ENCODE results near the gene AQP5.

The AQP5 gene

GRCh38 chr12:49932533-49933130 is 29.0 kb upstream of the AQP5 start:
- no peak for DNase-seq (ENCODE audit: low read depth)

GRCh38 chr12:49933796-49934195 is 27.9 kb upstream of the AQP5 start:
- no peak for DNase-seq (ENCODE audit: low read depth)

GRCh38 chr12:49934505-49934904 is 27.2 kb upstream of the AQP5 start:
- no peak for DNase-seq (ENCODE audit: low read depth)

GRCh38 chr12:49936925-49937324 is 24.7 kb upstream of the AQP5 start:
- no peak for DNase-seq (ENCODE audit: low read depth)

GRCh38 chr12:49937639-49938300 is 23.9 kb upstream of the AQP5 start:
- no peak for DNase-seq (ENCODE audit: low read depth)

- DNase-seq (ENCODE audit: low read depth) = no peak
These were observed 22.4 kb upstream of the AQP5 start for GRCh38 chr12:49939307-49939706.

GRCh38 chr12:49939707-49940106 is 22.0 kb upstream of the AQP5 start:
- DNase-seq (ENCODE audit: low read depth) = no peak

GRCh38 chr12:49941556-49942511 is 19.8 kb upstream of the AQP5 start:
- DNase-seq (ENCODE audit: low read depth) = no peak

GRCh38 chr12:49942512-49942893 is 19.2 kb upstream of the AQP5 start:
- no peak for DNase-seq (ENCODE audit: low read depth)

- no peak for DNase-seq (ENCODE audit: low read depth)
These were observed 18.6 kb upstream of the AQP5 start for GRCh38 chr12:49942921-49943624.

GRCh38 chr12:49943625-49943960 is 18.1 kb upstream of the AQP5 start:
- DNase-seq (ENCODE audit: low read depth) = no peak

GRCh38 chr12:49944046-49944445 is 17.6 kb upstream of the AQP5 start:
- DNase-seq (ENCODE audit: low read depth) = no peak

GRCh38 chr12:49944718-49945117 is 17.0 kb upstream of the AQP5 start:
- DNase-seq (ENCODE audit: low read depth) = no peak

- DNase-seq (ENCODE audit: low read depth) = peak; percentile 51
These were observed 16.1 kb upstream of the AQP5 start for GRCh38 chr12:49945394-49946080.

- no peak for DNase-seq (ENCODE audit: low read depth)
These were observed 15.6 kb upstream of the AQP5 start for GRCh38 chr12:49946086-49946485.

- DNase-seq (ENCODE audit: low read depth) = no peak
These were observed 15.2 kb upstream of the AQP5 start for GRCh38 chr12:49946497-49946896.

GRCh38 chr12:49947593-49948226 is 14.0 kb upstream of the AQP5 start:
- DNase-seq (ENCODE audit: low read depth) = no peak

GRCh38 chr12:49948866-49949845 is 12.5 kb upstream of the AQP5 start:
- no peak for DNase-seq (ENCODE audit: low read depth)

- DNase-seq (ENCODE audit: low read depth) = no peak
These were observed 11.8 kb upstream of the AQP5 start for GRCh38 chr12:49949866-49950265.

All from fibroblast of the conjunctiva (primary cell).